ENCODE results near the gene MAST4.

DNA sequence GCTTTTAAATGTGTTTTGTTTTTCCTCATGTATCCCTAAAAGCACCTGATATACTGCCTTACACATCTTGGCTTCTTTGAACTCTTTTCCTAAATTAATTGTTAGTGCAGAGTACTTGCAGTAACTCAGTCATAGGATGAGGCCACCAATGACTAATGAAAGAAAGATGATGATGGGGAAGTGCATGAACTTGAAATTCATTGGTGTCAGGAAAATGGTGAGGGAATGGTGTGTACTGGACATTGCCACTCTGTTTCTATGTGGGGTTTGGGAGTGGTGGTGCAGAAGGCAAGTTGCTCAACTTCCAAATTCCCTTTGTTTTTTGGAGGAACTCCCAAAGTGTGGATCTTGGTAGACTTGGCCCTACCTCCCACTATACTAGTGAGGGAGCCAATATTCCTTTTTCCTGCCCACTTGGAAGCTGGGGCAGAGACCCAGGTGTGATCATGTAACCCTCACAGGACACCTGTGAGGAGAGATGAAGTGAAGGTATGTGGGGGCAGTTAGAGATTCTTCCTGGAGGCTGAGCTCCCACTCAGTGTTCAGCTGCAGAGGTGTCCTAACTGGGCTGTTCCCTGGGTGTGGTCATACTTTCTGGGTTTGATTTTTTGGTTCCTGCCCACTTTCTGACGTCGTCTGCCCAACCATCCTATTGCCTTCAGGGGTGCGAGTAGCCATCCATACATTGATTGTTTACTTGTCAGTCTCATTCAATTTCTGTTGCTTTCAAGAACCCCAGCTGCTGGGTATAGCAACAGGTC, 298.5 kb downstream of the MAST4 start:
- TF ChIP-seq, protein P1, sequence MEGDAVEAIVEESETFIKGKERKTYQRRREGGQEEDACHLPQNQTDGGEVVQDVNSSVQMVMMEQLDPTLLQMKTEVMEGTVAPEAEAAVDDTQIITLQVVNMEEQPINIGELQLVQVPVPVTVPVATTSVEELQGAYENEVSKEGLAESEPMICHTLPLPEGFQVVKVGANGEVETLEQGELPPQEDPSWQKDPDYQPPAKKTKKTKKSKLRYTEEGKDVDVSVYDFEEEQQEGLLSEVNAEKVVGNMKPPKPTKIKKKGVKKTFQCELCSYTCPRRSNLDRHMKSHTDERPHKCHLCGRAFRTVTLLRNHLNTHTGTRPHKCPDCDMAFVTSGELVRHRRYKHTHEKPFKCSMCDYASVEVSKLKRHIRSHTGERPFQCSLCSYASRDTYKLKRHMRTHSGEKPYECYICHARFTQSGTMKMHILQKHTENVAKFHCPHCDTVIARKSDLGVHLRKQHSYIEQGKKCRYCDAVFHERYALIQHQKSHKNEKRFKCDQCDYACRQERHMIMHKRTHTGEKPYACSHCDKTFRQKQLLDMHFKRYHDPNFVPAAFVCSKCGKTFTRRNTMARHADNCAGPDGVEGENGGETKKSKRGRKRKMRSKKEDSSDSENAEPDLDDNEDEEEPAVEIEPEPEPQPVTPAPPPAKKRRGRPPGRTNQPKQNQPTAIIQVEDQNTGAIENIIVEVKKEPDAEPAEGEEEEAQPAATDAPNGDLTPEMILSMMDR (IDR thresholded peaks at IDR 0.05), result no peak
- no peak for TF ChIP-seq EZH2 (IDR thresholded peaks at IDR 0.05)
- no peak for TF ChIP-seq EZH2phosphoT487 (IDR thresholded peaks at IDR 0.05)

Measured in neural progenitor cell (in vitro differentiated cells).